ENCODE measurements around the gene HARBI1. TPM values are rescaled to one million over a fixed set of nuclear protein-coding genes. Genes with fewer than 3 reads are reported as not detected.

The HARBI1 gene
- total and polyA plus RNA-seq, 2 donors (not counting 3 experiments of a cell fraction or from before 2014, with no cell fraction given) = 2.7 to 4.7 TPM

DNA sequence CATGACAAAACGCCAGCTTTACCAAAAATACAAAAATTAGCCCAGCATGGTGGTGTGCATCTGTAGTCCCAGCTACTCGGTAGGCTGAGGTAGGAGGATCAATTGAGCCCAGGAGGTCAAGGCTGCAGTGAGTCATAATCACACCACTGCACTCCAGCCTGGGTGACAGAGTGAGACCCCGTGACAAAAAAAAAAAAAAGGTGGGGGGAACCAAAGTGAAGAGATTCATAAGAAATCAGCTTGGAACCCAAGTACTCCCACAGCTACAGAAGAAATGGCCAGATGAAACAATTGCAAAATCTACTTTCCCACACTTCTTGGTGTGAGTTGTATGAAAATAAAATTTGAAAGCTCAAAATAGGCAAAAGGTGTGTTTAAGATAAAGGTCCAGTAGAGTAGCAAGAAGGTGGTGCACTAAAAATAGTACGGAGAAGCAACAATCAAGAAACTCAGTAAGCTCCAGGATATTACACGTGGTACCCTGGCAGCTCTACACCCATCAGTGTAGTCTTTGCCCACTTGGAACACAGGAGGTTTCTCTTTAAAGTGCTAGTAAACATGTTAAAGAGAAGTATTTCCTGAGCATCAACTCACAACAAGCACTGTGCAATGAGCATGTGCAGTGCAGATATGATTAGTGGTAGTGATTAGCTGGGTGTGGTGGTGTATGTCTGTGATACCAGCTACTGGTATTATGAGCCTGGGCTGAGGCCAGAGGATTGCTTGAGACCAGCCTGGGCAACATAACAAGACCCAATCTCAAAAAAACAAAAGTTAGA, 5.3 kb downstream of the HARBI1 start:
- DNase-seq (ENCODE audit: low read depth, low spot score) (no peak), FAIRE-seq (no peak)
- TF ChIP-seq FOS (IDR thresholded peaks at IDR 0.05; ENCODE audit: borderline replicate concordance, insufficient read depth, low read length) (no peak), MYC (IDR thresholded peaks at IDR 0.05; ENCODE audit: low read depth, low read length) (no peak), CTCF (IDR thresholded peaks at IDR 0.05; ENCODE audit: extremely low read depth in 1 of 2, insufficient read depth in 1 of 2, low read depth in 1 of 2, low read length in 2 of 2) (no peak), EZH2 (IDR thresholded peaks at IDR 0.05; ENCODE audit: borderline replicate concordance, low read depth, low read length, severe bottlenecking) (no peak), MAX (IDR thresholded peaks at IDR 0.05; ENCODE audit: insufficient read depth, insufficient read length) (no peak), JUN (IDR thresholded peaks at IDR 0.05; ENCODE audit: borderline replicate concordance, insufficient read depth, insufficient read length, low read depth) (no peak), POLR2A (IDR thresholded peaks at IDR 0.05; ENCODE audit: low read depth, low read length) (no peak), POLR2AphosphoS5 (IDR thresholded peaks at IDR 0.05; ENCODE audit: insufficient read depth, low read depth, low read length) (no peak), GATA2 (IDR thresholded peaks at IDR 0.05; ENCODE audit: insufficient read depth, insufficient read length, low read depth, low read length) (no peak)
- Histone ChIP-seq H2AFZ (ENCODE audit: low read depth, low read length) (no peak overlapping the region), H3K36me3 (ENCODE audit: control insufficient read depth in 2 of 2, extremely low read depth in 1 of 2, insufficient read depth in 2 of 2, low read length in 2 of 2) (no peaks in the 10 kb centered on the region), H3K79me2 (ENCODE audit: control insufficient read depth, insufficient read depth, low read length) (no peaks in the 10 kb centered on the region), H3K4me2 (ENCODE audit: insufficient read depth, low read length) (no peak overlapping the region), H3K27me3 (ENCODE audit: control insufficient read depth in 2 of 2, insufficient read depth in 2 of 2, low read length in 2 of 2) (no peaks in the 10 kb centered on the region), H3K27ac (ENCODE audit: insufficient read depth, low read depth, low read length) (no peak overlapping the region), H3K9ac (replicated peaks; ENCODE audit: extremely low read depth, insufficient read depth, low read length) (no peak overlapping the region), H3K9me1 (replicated peaks; ENCODE audit: control insufficient read depth, extremely low read depth, insufficient read depth, low read length) (no peaks in the 10 kb centered on the region), H4K20me1 (replicated peaks; ENCODE audit: control insufficient read depth, extremely low read depth, insufficient read depth, low read length) (no peaks in the 10 kb centered on the region), H3K4me1 (ENCODE audit: control insufficient read depth, extremely low read depth, insufficient read depth, low read length) (peaks cover 7% of the 10 kb centered on the region), H3K9me3 (replicated peaks; ENCODE audit: control insufficient read depth, insufficient read depth, low read length) (no peaks in the 10 kb centered on the region), H3K4me3 (replicated peaks in 1 of 3; ENCODE audit: insufficient read depth in 1 of 3, low read depth in 1 of 3, low read length in 3 of 3) (no peak overlapping the region)
- ChIA-PET CTCF (interaction anchor here (0.6 to 2.0 kb wide), 7 partner anchors 10 to 121 kb away, joined by 3 to 7 read pairs (median 4); partner anchors contain the start of gene AMBRA1), POLR2A (no interaction called here)
- intact Hi-C loops (cut with micrococcal nuclease) = no loop called here
- dilution Hi-C loops (cut with MboI; ENCODE audit: extremely low pct_ligation_motif_present, low sequenced_read_pairs) = no loop called here
- BruUV-seq (replicated peaks) = no TSS peak
